Naive thymus-derived CD4-positive, alpha-beta T cell (primary cell): ENCODE measurements around the gene S100A4. TPM values are rescaled to one million over a fixed set of nuclear protein-coding genes. Genes with fewer than 3 reads are reported as not detected.
A peak's percentile ranks its signal among the peaks of the same experiment; 100 is the strongest.

Source experiments
- ATAC-seq: fragments of 150-1000 bp; cut with Tn5 transposase; 2 replicates; pipeline ENCODE4 v1.10.0; 2021; ENCODE audit warnings: mild to moderate bottlenecking, moderate library complexity
- CTCF ChIA-PET: fragments of 350-600 bp; sonication (Branson Sonifier 250); formaldehyde crosslinking; loops from one replicate; lab custom pipeline; 2021; ENCODE audit warnings: antibody characterized with exemption; lab: Charles Lee
- POLR2A ChIA-PET: fragments of 350-600 bp; sonication (Branson Sonifier 250); formaldehyde crosslinking; loops from one replicate; lab custom pipeline; 2021; ENCODE audit warnings: antibody characterized with exemption, inconsistent platforms; lab: Charles Lee
- DNase-seq, 9 donors: peaks; one replicate each; pipeline versions ENCODE4 v3.0.0 to v3.0.0-alpha.2; 2020 to 2022; ENCODE audit warnings: mixed read lengths in 1 of 9
- H3K27ac ChIP-seq: one replicate; pipeline ENCODE4 v1.7.0; 2013; ENCODE audit warnings: mild to moderate bottlenecking, low read depth, low read length, moderate library complexity
- H3K27me3 ChIP-seq, 2 donors: one replicate each; pipeline ENCODE4 v1.7.0; 2013; ENCODE audit warnings: low read length in 2 of 2, mild to moderate bottlenecking in 2 of 2, moderate library complexity in 2 of 2; ENCODE audit not compliant: control insufficient read depth in 2 of 2, insufficient read depth in 2 of 2
- H3K36me3 ChIP-seq, 3 experiments: 1 replicate in 2 of 3; 2 replicates in 1 of 3; pipeline ENCODE4 v1.7.0; 2013; ENCODE audit warnings: low read length in 3 of 3, mild to moderate bottlenecking in 3 of 3, moderate library complexity in 1 of 3; ENCODE audit not compliant: insufficient read depth in 3 of 3, control insufficient read depth in 2 of 3
- H3K4me1 ChIP-seq, 2 donors: one replicate each; pipeline ENCODE4 v1.7.0; 2013; ENCODE audit warnings: low read length in 2 of 2, mild to moderate bottlenecking in 2 of 2, moderate library complexity in 1 of 2; ENCODE audit not compliant: control insufficient read depth in 2 of 2, insufficient read depth in 2 of 2
- H3K4me3 ChIP-seq: 2 replicates; pipeline ENCODE4 v1.7.0; 2013; ENCODE audit warnings: mild to moderate bottlenecking, low read length
- H3K9me3 ChIP-seq, 3 experiments: 1 replicate in 2 of 3; 2 replicates in 1 of 3; pipeline ENCODE4 v1.7.0; 2013; ENCODE audit warnings: low read length in 3 of 3; ENCODE audit not compliant: control insufficient read depth in 2 of 3
- H3K27ac Mint-ChIP-seq, 9 donors: one replicate each; pipeline ENCODE4 v1.8.0; 2020 to 2022; ENCODE audit warnings: mixed read lengths in 9 of 9, mild to moderate bottlenecking in 8 of 9, moderate library complexity in 5 of 9, inconsistent platforms in 2 of 9
- H3K27me3 Mint-ChIP-seq, 5 donors: one replicate each; pipeline ENCODE4 v1.8.0; 2021 to 2022; ENCODE audit warnings: mixed read lengths in 5 of 5, mild to moderate bottlenecking in 1 of 5
- H3K36me3 Mint-ChIP-seq, 5 donors: one replicate each; pipeline ENCODE4 v1.8.0; 2020 to 2022; ENCODE audit warnings: mixed read lengths in 5 of 5, mild to moderate bottlenecking in 3 of 5, inconsistent platforms in 1 of 5
- H3K4me1 Mint-ChIP-seq, 7 donors: one replicate each; pipeline ENCODE4 v1.8.0; 2020 to 2022; ENCODE audit warnings: mixed read lengths in 7 of 7, mild to moderate bottlenecking in 3 of 7, inconsistent platforms in 1 of 7
- H3K4me3 Mint-ChIP-seq, 10 donors: one replicate each; pipeline ENCODE4 v1.8.0; 2020 to 2022; ENCODE audit warnings: mild to moderate bottlenecking in 10 of 10, mixed read lengths in 10 of 10, moderate library complexity in 6 of 10, inconsistent platforms in 2 of 10
- H3K9me3 Mint-ChIP-seq, 11 donors: one replicate each; pipeline ENCODE4 v1.8.0; 2020 to 2022; ENCODE audit warnings: mixed read lengths in 11 of 11, mild to moderate bottlenecking in 4 of 11, inconsistent platforms in 1 of 11, moderate library complexity in 1 of 11
- intact Hi-C, 2 donors: fragments of 100-400 bp; cut with micrococcal nuclease; formaldehyde crosslinking; loops; one replicate each; pipeline ENCODE4 v1.15.1; 2023
- polyA plus RNA-seq, 2 donors: library from polyadenylated mRNA; unstranded; fragments of 300-500 nt; fragmentation: Illumina TruSeq; gene quantifications; one replicate each; pipeline ENCODE4 v1.2.3, GENCODE V29; 2021
- total RNA-seq, 6 experiments: library from RNA in 5 of 6; stranded (reverse) in 5 of 6; gene quantifications; 1 replicate in 5 of 6; 2 replicates in 1 of 6; pipeline ENCODE4 v1.2.3 and lab custom pipeline; 2021 to 2026

Gene S100A4
- total and polyA plus RNA-seq, 7 experiments from 2014 or later, result 54.0 to 766 (median 259) TPM

DNA sequence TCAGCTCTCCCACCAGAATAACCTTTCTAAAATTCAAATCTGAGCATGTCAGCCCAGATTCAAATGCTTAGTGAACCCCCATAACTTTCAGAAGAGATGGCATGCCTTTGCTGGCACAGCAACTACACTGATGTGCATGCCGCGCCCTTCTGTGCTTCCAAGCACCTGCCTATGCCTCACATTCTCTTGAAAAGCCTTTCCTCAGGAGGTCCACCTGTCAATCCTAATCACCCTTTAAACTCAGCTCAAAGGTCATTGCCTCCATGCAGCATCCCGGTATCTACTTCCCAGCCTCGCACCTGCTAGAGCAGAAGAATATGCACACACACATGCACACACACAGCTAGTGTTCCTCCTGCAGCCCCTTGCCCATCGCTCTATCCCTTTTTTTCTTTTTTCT lies 25.3 kb upstream of the S100A4 start:
- H3K27me3 Mint-ChIP-seq, result peaks cover 0 to 8% (median 0%) of the 10 kb centered on the region in 5 donors
- ChIA-PET CTCF (interaction anchor here (0.9 to 7.0 kb wide), 3 partner anchors 14 to 61 kb away, joined by 3 to 139 read pairs (median 119); partner anchors contain the start of gene S100A6), POLR2A (interaction anchor here (1.3 to 3.7 kb wide), 2 partner anchors 37 to 58 kb away, joined by 3 to 58 read pairs; partner anchors contain the start of gene S100A6)
- no peaks in the 10 kb centered on the region for H3K36me3 Mint-ChIP-seq
- peaks cover 11% of the 10 kb centered on the region in 2 donors for H3K4me1 ChIP-seq
- H3K27me3 ChIP-seq, result no peaks in the 10 kb centered on the region
- intact Hi-C loops, result loop anchor here in 1 of 2 donors (10.0 kb wide), 1 partner anchor 236 kb away; no protein-coding TSS in a partner anchor
- H3K27ac Mint-ChIP-seq, result no peak overlapping the region
- H3K9me3 ChIP-seq, result no peaks in the 10 kb centered on the region
- H3K4me3 ChIP-seq, result no peak overlapping the region
- H3K36me3 ChIP-seq, result no peaks in the 10 kb centered on the region
- no peak overlapping the region for H3K4me3 Mint-ChIP-seq
- no peak for ATAC-seq
- peaks cover 22 to 35% (median 29%) of the 10 kb centered on the region in 7 donors for H3K4me1 Mint-ChIP-seq
- H3K27ac ChIP-seq, result no peak overlapping the region
- no peak for DNase-seq
- H3K9me3 Mint-ChIP-seq, result no peaks in the 10 kb centered on the region

DNA sequence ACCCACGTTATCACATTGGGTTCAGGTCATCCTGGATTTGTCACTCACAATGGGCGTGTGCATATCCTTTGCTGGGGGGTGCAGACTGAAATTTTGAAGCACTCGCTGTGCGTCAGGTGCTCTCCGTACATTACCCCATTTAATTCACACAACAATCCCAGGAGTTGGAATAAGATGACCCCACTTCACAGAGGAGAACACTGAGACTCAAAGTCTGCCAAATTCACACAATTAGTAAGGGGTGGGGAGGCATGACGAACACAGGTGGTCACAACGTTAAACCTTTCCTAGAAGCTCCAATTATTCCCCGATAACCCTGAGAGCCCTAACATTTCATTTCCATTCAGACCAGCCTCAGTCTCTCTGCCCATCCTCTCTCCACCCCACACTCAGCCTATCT lies 23.9 kb upstream of the S100A4 start:
- Mint-ChIP-seq H3K4me1 (peaks cover 25 to 41% (median 32%) of the 10 kb centered on the region in 7 donors), H3K27ac (peak overlapping the region in 1 of 9 donors; percentile 53), H3K4me3 (peak overlapping the region in 2 of 10 donors; percentile 34 to 54), H3K27me3 (peaks cover 0 to 8% (median 0%) of the 10 kb centered on the region in 5 donors), H3K9me3 (no peaks in the 10 kb centered on the region), H3K36me3 (no peaks in the 10 kb centered on the region)
- no peak overlapping the region for H3K4me3 ChIP-seq
- no peaks in the 10 kb centered on the region for H3K9me3 ChIP-seq
- no peaks in the 10 kb centered on the region for H3K36me3 ChIP-seq
- DNase-seq (no peak), ATAC-seq (no peak)
- H3K4me1 ChIP-seq, result peaks cover 12 to 13% of the 10 kb centered on the region in 2 donors
- ChIA-PET CTCF (interaction anchor here (2.6 to 7.0 kb wide), 3 partner anchors 25 to 60 kb away, joined by 27 to 139 read pairs (median 119); partner anchors contain the start of genes S100A4 and S100A6), POLR2A (interaction anchor here (1.5 to 3.7 kb wide), 2 partner anchors 25 to 35 kb away, joined by 3 to 58 read pairs; partner anchors contain the start of gene S100A6)
- H3K27ac ChIP-seq, result no peak overlapping the region
- intact Hi-C loops, result loop anchor here (5.0 kb wide), 2 partner anchors 48 to 178 kb away; partner anchors contain the start of gene S100A14 (in 1 of the 2)
- no peaks in the 10 kb centered on the region for H3K27me3 ChIP-seq

DNA sequence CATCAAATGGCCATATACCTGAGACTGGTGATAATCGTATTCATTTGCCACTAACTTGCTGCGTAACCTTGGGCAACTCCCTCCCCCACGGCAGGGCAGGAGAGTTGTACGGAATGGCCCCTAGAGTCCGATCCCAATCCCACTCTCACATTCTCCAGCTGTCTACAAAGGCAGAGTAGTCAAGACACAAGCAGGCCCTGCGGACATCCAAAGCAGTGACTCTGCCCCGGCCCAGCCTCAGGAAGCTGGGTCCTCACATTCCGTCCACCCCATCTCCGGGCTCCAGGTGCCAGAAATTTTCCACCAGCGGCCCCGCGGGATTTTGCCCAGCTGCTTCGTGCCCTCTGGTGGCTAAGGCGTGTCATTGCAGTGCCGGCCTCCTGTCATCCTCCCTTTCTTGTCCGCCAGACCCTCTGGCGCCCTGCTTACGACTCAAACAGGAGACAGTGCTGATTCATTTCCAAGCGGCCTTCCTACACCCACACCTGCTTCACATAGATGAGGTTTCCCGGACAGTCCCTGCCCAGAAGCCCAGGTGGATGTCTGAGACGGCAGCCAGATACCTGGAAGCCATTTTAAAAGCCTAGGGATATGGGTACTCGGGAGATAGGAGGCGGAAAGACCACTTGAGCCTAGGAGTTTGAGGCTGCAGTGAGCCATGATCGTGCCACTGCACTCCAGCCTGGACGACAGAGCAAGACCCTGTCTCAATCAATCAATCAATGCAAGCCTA lies 22.9 kb upstream of the S100A4 start:
- H3K9me3 Mint-ChIP-seq, result no peaks in the 10 kb centered on the region
- peak overlapping the region; percentile 26 for H3K4me3 ChIP-seq
- ChIA-PET POLR2A (interaction anchor here (0.6 to 3.7 kb wide), 6 partner anchors 23 to 58 kb away, joined by 3 to 58 read pairs (median 4); partner anchors contain the start of genes S100A4 and S100A6), CTCF (interaction anchor here (0.6 to 7.0 kb wide), 15 partner anchors 9 to 59 kb away, joined by 3 to 139 read pairs (median 4); partner anchors contain the start of genes S100A4, S100A5 and S100A6)
- H3K27me3 ChIP-seq, result no peaks in the 10 kb centered on the region
- H3K36me3 ChIP-seq, result no peaks in the 10 kb centered on the region
- DNase-seq (peak; percentile 61 to 82 (median 70)), ATAC-seq (peak; percentile 50)
- H3K27ac ChIP-seq, result no peak overlapping the region
- intact Hi-C loops, result loop anchor here (1.0 to 5.0 kb wide), 7 partner anchors 23 to 179 kb away; partner anchors contain the start of genes S100A4 (in 2 of the 2), S100A14 (in 1 of the 2) and SNAPIN (in 1 of the 2)
- H3K27me3 Mint-ChIP-seq, result peaks cover 0 to 8% (median 0%) of the 10 kb centered on the region in 5 donors
- peaks cover 25 to 41% (median 32%) of the 10 kb centered on the region in 7 donors for H3K4me1 Mint-ChIP-seq
- peaks cover 12 to 13% of the 10 kb centered on the region in 2 donors for H3K4me1 ChIP-seq
- H3K4me3 Mint-ChIP-seq, result peak overlapping the region; percentile 54 to 84 (median 72)
- H3K9me3 ChIP-seq, result no peaks in the 10 kb centered on the region
- H3K27ac Mint-ChIP-seq, result peak overlapping the region in 8 of 9 donors; percentile 6 to 90 (median 66)
- H3K36me3 Mint-ChIP-seq, result no peaks in the 10 kb centered on the region

GRCh38 chr1:153567621-153568366 lies 22.2 kb upstream of the S100A4 start:
- no peak overlapping the region for H3K27ac ChIP-seq
- no peak overlapping the region for H3K4me3 ChIP-seq

GRCh38 chr1:153566414-153567371 lies 21.1 kb upstream of the S100A4 start:
- H3K4me1 ChIP-seq, result peaks cover 12 to 13% of the 10 kb centered on the region in 2 donors
- peak; percentile 88 for ATAC-seq
- H3K9me3 ChIP-seq, result no peaks in the 10 kb centered on the region
- H3K36me3 ChIP-seq, result no peaks in the 10 kb centered on the region
- H3K4me1 Mint-ChIP-seq, result peaks cover 25 to 32% (median 28%) of the 10 kb centered on the region in 7 donors
- H3K9me3 Mint-ChIP-seq, result no peaks in the 10 kb centered on the region
- peak overlapping the region; percentile 17 for H3K27ac ChIP-seq
- peak overlapping the region in 5 of 9 donors; percentile 9 to 92 (median 87) for H3K27ac Mint-ChIP-seq
- CTCF ChIA-PET, result interaction anchor here (0.6 to 4.1 kb wide), 5 partner anchors 22 to 358 kb away, joined by 4 to 31 read pairs (median 5); no protein-coding TSS in a partner anchor
- H3K36me3 Mint-ChIP-seq, result no peaks in the 10 kb centered on the region
- peak overlapping the region in 3 of 10 donors; percentile 16 to 57 (median 56) for H3K4me3 Mint-ChIP-seq
- peak in 3 of 9 donors; percentile 38 to 82 (median 44) for DNase-seq
- H3K4me3 ChIP-seq, result no peak overlapping the region
- intact Hi-C loops, result loop anchor here (5.0 kb wide), 2 partner anchors 51 to 181 kb away; partner anchors contain the start of gene S100A14 (in 1 of the 2)
- POLR2A ChIA-PET, result interaction anchor here (0.7 to 2.0 kb wide), 5 partner anchors 18 to 34 kb away, joined by 3 to 16 read pairs (median 9); partner anchors contain the start of genes S100A5 and S100A6
- peaks cover 0 to 6% (median 0%) of the 10 kb centered on the region in 5 donors for H3K27me3 Mint-ChIP-seq
- H3K27me3 ChIP-seq, result no peaks in the 10 kb centered on the region

More at GRCh38 chr1:153567621-153568366, 22.2 kb upstream of the S100A4 start:
- Histone ChIP-seq H3K36me3 (no peaks in the 10 kb centered on the region), H3K9me3 (no peaks in the 10 kb centered on the region), H3K27me3 (no peaks in the 10 kb centered on the region), H3K4me1 (peaks cover 12 to 13% of the 10 kb centered on the region in 2 donors)
- intact Hi-C loops, result loop anchor here (1.0 to 5.0 kb wide), 7 partner anchors 22 to 180 kb away; partner anchors contain the start of genes S100A4 (in 2 of the 2), S100A14 (in 1 of the 2) and SNAPIN (in 1 of the 2)
- Mint-ChIP-seq H3K27me3 (peaks cover 0 to 8% (median 0%) of the 10 kb centered on the region in 5 donors), H3K4me3 (peak overlapping the region in 6 of 10 donors; percentile 16 to 82 (median 66)), H3K36me3 (no peaks in the 10 kb centered on the region), H3K4me1 (peaks cover 25 to 36% (median 30%) of the 10 kb centered on the region in 7 donors), H3K9me3 (no peaks in the 10 kb centered on the region), H3K27ac (peak overlapping the region in 5 of 9 donors; percentile 13 to 90 (median 69))
- ChIA-PET CTCF (interaction anchor here (0.6 to 7.0 kb wide), 16 partner anchors 8 to 81 kb away, joined by 3 to 139 read pairs (median 4); partner anchors contain the start of genes S100A4, S100A5 and S100A6), POLR2A (interaction anchor here (0.9 to 3.7 kb wide), 4 partner anchors 22 to 57 kb away, joined by 4 to 58 read pairs (median 5); partner anchors contain the start of genes S100A4 and S100A6)
- peak in 1 of 9 donors; percentile 50 for DNase-seq
- no peak for ATAC-seq
